ENCODE data around the gene DOCK4.

- TF ChIP-seq MAX (IDR thresholded peaks at IDR 0.05) (no peak), CREB1 (IDR thresholded peaks at IDR 0.05; ENCODE audit: low read depth) (no peak), CEBPB (IDR thresholded peaks at IDR 0.05) (no peak), TAF1 (IDR thresholded peaks at IDR 0.05; ENCODE audit: low read depth) (no peak), NFIC (IDR thresholded peaks at IDR 0.05) (no peak), TEAD4 (IDR thresholded peaks at IDR 0.05) (no peak), REST (IDR thresholded peaks at IDR 0.05; ENCODE audit: low read depth) (no peak), FOXM1 (IDR thresholded peaks at IDR 0.05; ENCODE audit: borderline replicate concordance, low read depth) (no peak), YY1 (IDR thresholded peaks at IDR 0.05; ENCODE audit: low read depth) (no peak), ZBTB7A (IDR thresholded peaks at IDR 0.05; ENCODE audit: low read depth) (no peak), TCF12 (IDR thresholded peaks at IDR 0.05; ENCODE audit: low read depth) (no peak), RAD21 (IDR thresholded peaks at IDR 0.05; ENCODE audit: low read depth) (no peak), EP300 (IDR thresholded peaks at IDR 0.05; ENCODE audit: borderline replicate concordance) (no peak)
Observed at GRCh38 chr7:112083776-112084355, 122.3 kb downstream of the DOCK4 start.
